HG02759 (cell line): ENCODE results near the gene COX7B2.

Source experiments
- ATAC-seq: cut with Tn5 transposase; IDR thresholded peaks from one replicate; pipeline ENCODE4 v1.9.1; 2021; ENCODE audit warnings: mild to moderate bottlenecking, moderate library complexity; ENCODE audit not compliant: unreplicated experiment

The COX7B2 gene

GRCh38 chr4:46730075-46730474 lies 179.0 kb downstream of the COX7B2 start:
- ATAC-seq: no peak

- no peak for ATAC-seq
These were observed 189.0 kb downstream of the COX7B2 start for GRCh38 chr4:46720055-46720454.

GRCh38 chr4:46717950-46718349 lies 191.1 kb downstream of the COX7B2 start:
- ATAC-seq: no peak

- ATAC-seq: no peak
These were observed 193.6 kb downstream of the COX7B2 start for GRCh38 chr4:46715468-46715867.

DNA sequence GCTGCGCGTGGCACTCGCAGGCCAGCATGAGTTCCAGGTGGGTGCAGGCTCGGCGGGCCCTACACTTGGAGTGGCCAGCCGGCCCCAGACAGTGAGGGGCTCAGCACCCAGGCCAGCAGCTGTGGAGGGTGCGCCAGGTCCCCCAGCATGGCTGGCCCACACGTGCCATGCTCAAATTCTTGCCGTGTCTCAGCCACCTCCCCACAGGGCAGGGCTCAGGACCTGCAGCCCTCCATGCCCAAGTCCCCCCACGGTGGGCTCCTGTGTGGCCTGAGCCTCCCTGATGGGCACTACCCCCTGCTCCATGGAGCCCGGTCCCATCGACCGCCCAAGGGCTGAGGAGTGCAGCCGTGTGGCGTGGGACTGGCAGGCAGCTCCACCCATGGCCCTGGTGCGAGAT lies 210.2 kb downstream of the COX7B2 start:
- ATAC-seq: no peak
